KMS-11 (cell line): ENCODE results near the gene PRKAB1.

ENCODE experiments used
- H2AFZ ChIP-seq: fragments of 200-600 bp; sonication (generic); 2 replicates; pipeline ENCODE4 v1.6.1; 2016; ENCODE audit warnings: antibody characterized with exemption, mixed run types, low read depth
- H3K27ac ChIP-seq: fragments of 200-600 bp; sonication (generic); 2 replicates; pipeline ENCODE4 v1.6.1; 2016; ENCODE audit warnings: mild to moderate bottlenecking, mixed run types
- H3K27me3 ChIP-seq: fragments of 200-600 bp; sonication (generic); 2 replicates; pipeline ENCODE4 v1.6.1; 2017; ENCODE audit warnings: mild to moderate bottlenecking, low read depth, mixed run types, moderate library complexity; ENCODE audit not compliant: insufficient read depth
- H3K36me3 ChIP-seq: fragments of 200-600 bp; sonication (generic); 2 replicates; pipeline ENCODE4 v1.6.1; 2017; ENCODE audit warnings: mild to moderate bottlenecking, mixed run types; ENCODE audit not compliant: insufficient read depth
- H3K4me1 ChIP-seq: fragments of 200-600 bp; sonication (generic); 2 replicates; pipeline ENCODE4 v1.6.1; 2016; ENCODE audit warnings: mild to moderate bottlenecking, low read depth, mixed run types; ENCODE audit not compliant: poor library complexity, severe bottlenecking
- H3K4me2 ChIP-seq: fragments of 200-600 bp; sonication (generic); 2 replicates; pipeline ENCODE4 v1.7.0; 2016; ENCODE audit warnings: mild to moderate bottlenecking, mixed run types
- H3K4me3 ChIP-seq: fragments of 200-600 bp; sonication (generic); IDR thresholded peaks from 2 replicates; pipeline ENCODE4 v1.6.1; 2017; ENCODE audit warnings: low read depth, low read length, mixed read lengths; ENCODE audit not compliant: insufficient read depth
- H3K79me2 ChIP-seq: fragments of 200-600 bp; sonication (generic); 2 replicates; pipeline ENCODE4 v1.6.1; 2016; ENCODE audit warnings: low read depth, mixed run types; ENCODE audit not compliant: insufficient read depth
- H3K9ac ChIP-seq: fragments of 200-600 bp; sonication (generic); 2 replicates; pipeline ENCODE4 v1.6.1; 2016; ENCODE audit warnings: mild to moderate bottlenecking, mixed run types
- H4K20me1 ChIP-seq: fragments of 200-600 bp; sonication (generic); 2 replicates; pipeline ENCODE4 v1.6.1; 2016; ENCODE audit warnings: mild to moderate bottlenecking, mixed run types; ENCODE audit not compliant: insufficient read depth
- CTCF ChIP-seq: fragments of 200-600 bp; sonication (generic); conservative IDR thresholded peaks from 2 replicates; pipeline ENCODE4 v1.6.1; 2017; ENCODE audit warnings: low read depth, mild to moderate bottlenecking, antibody characterized with exemption, low read length, moderate library complexity, mixed read lengths

PRKAB1 gene

DNA sequence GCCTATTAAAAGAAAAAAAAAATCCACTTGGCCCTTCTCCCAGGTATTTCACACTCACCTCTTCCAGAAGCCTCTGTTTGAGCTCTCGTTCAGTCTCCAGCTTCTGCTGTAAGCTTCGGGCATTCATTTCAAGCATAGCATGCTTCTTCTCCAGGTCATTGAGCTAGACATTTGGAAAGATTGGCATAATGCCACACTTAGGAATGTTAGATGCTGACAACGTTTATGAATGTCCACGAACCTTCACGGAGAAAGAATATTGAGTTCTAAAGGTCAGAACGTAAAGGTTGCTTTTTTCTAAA, 60.5 kb downstream of the PRKAB1 start:
- no peak overlapping the region for H3K27ac ChIP-seq
- TF ChIP-seq CTCF = no peak
- no peaks in the 10 kb centered on the region for H3K27me3 ChIP-seq
- H4K20me1 ChIP-seq = no peaks in the 10 kb centered on the region
- H3K9ac ChIP-seq = no peak overlapping the region
- no peaks in the 10 kb centered on the region for H3K4me1 ChIP-seq
- H3K4me3 ChIP-seq = no peak overlapping the region
- no peak overlapping the region for H2AFZ ChIP-seq
- no peak overlapping the region for H3K4me2 ChIP-seq
- no peaks in the 10 kb centered on the region for H3K79me2 ChIP-seq
- H3K36me3 ChIP-seq = no peaks in the 10 kb centered on the region

- Histone ChIP-seq H3K79me2 (no peaks in the 10 kb centered on the region), H3K27ac (no peak overlapping the region), H3K4me2 (no peak overlapping the region), H2AFZ (no peak overlapping the region), H3K36me3 (no peaks in the 10 kb centered on the region), H3K27me3 (no peaks in the 10 kb centered on the region), H3K9ac (no peak overlapping the region), H3K4me3 (no peak overlapping the region), H4K20me1 (no peaks in the 10 kb centered on the region), H3K4me1 (no peaks in the 10 kb centered on the region)
- no peak for TF ChIP-seq CTCF
Observed at GRCh38 chr12:119729871-119730270, 61.9 kb downstream of the PRKAB1 start.

DNA sequence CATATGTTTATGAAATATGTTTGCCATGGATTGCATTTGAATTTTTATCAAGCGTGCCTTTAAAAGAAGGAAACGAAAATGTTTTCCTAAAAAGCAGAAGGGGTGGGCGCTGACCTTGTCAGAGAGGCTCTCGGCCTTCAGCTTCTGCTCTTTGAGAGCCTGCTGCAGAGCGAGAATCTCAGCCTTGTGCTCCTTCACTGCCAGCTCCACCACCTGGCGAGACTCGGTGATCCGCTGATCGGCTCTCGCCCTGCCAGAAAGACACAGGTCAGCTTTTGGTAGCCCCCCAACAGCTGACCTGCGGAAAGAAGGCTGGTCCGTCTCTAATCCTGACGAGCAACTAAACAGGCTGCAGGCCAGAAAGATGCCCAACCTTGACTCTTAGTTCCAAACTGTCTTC, 62.4 kb downstream of the PRKAB1 start:
- TF ChIP-seq CTCF = no peak
- Histone ChIP-seq H3K36me3 (no peaks in the 10 kb centered on the region), H3K27ac (no peak overlapping the region), H3K27me3 (no peaks in the 10 kb centered on the region), H3K9ac (no peak overlapping the region), H2AFZ (no peak overlapping the region), H3K4me3 (no peak overlapping the region), H3K4me1 (no peaks in the 10 kb centered on the region), H4K20me1 (no peaks in the 10 kb centered on the region), H3K4me2 (no peak overlapping the region), H3K79me2 (no peaks in the 10 kb centered on the region)
